ENCODE results near the gene CELSR1. TPM values are rescaled to one million over a fixed set of nuclear protein-coding genes. Genes with fewer than 3 reads are reported as not detected.

Gene CELSR1
- total and polyA plus RNA-seq, 2 of the 13 experiments (the other 11 are each of a cell fraction or from before 2014, with no cell fraction given): 0.78 to 1.8 TPM

GRCh38 chr22:46377525-46378425 is 159.6 kb downstream of the CELSR1 start (continued):
- no peak for TF ChIP-seq ARNT2 (CRISPR knock-in tag; IDR thresholded peaks at IDR 0.05; ENCODE audit: low read depth)
- TF ChIP-seq GLMP (CRISPR knock-in tag; IDR thresholded peaks at IDR 0.05; ENCODE audit: borderline replicate concordance): no peak
- TF ChIP-seq SP1 (IDR thresholded peaks at IDR 0.05): no peak
- peak; percentile 66 for TF ChIP-seq SP1 (CRISPR knock-in tag; IDR thresholded peaks at IDR 0.05)
- no peak for TF ChIP-seq ZNF720 (CRISPR knock-in tag; IDR thresholded peaks at IDR 0.05)
- TF ChIP-seq RFX5 (IDR thresholded peaks at IDR 0.05; ENCODE audit: low read depth, low read length): no peak
- TF ChIP-seq NPAS2 (CRISPR knock-in tag; IDR thresholded peaks at IDR 0.05; ENCODE audit: borderline replicate concordance): no peak
- no peak for TF ChIP-seq SMARCE1 (IDR thresholded peaks at IDR 0.05; ENCODE audit: borderline replicate concordance)
- TF ChIP-seq TSC22D2 (CRISPR knock-in tag; IDR thresholded peaks at IDR 0.05; ENCODE audit: borderline replicate concordance): no peak
- peak; percentile 41; the same call in 1 of the 2 replicates for TF ChIP-seq ZNF343 (CRISPR knock-in tag; IDR thresholded peaks at IDR 0.05)
- no peak for TF ChIP-seq GTF3A (CRISPR knock-in tag; conservative IDR thresholded peaks at IDR 0.05)
- TF ChIP-seq, protein P1, sequence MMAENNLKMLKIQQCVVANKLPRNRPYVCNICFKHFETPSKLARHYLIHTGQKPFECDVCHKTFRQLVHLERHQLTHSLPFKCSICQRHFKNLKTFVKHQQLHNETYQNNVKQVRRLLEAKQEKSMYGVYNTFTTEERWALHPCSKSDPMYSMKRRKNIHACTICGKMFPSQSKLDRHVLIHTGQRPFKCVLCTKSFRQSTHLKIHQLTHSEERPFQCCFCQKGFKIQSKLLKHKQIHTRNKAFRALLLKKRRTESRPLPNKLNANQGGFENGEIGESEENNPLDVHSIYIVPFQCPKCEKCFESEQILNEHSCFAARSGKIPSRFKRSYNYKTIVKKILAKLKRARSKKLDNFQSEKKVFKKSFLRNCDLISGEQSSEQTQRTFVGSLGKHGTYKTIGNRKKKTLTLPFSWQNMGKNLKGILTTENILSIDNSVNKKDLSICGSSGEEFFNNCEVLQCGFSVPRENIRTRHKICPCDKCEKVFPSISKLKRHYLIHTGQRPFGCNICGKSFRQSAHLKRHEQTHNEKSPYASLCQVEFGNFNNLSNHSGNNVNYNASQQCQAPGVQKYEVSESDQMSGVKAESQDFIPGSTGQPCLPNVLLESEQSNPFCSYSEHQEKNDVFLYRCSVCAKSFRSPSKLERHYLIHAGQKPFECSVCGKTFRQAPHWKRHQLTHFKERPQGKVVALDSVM (CRISPR knock-in tag; IDR thresholded peaks at IDR 0.05): peak; percentile 94
- no peak for TF ChIP-seq ZNF660 (CRISPR knock-in tag; IDR thresholded peaks at IDR 0.05; ENCODE audit: borderline replicate concordance, low read depth)
- TF ChIP-seq ZNF879 (CRISPR knock-in tag; IDR thresholded peaks at IDR 0.05): peak; percentile 55; the same call in 1 of the 2 replicates
- no peak for TF ChIP-seq ZNF143 (CRISPR knock-in tag; IDR thresholded peaks at IDR 0.05)
- TF ChIP-seq, protein P2, sequence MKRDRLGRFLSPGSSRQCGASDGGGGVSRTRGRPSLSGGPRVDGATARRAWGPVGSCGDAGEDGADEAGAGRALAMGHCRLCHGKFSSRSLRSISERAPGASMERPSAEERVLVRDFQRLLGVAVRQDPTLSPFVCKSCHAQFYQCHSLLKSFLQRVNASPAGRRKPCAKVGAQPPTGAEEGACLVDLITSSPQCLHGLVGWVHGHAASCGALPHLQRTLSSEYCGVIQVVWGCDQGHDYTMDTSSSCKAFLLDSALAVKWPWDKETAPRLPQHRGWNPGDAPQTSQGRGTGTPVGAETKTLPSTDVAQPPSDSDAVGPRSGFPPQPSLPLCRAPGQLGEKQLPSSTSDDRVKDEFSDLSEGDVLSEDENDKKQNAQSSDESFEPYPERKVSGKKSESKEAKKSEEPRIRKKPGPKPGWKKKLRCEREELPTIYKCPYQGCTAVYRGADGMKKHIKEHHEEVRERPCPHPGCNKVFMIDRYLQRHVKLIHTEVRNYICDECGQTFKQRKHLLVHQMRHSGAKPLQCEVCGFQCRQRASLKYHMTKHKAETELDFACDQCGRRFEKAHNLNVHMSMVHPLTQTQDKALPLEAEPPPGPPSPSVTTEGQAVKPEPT (CRISPR knock-in tag; IDR thresholded peaks at IDR 0.05; ENCODE audit: low read depth): no peak
- 0 out of 2 replicates have a peak, but pooled peaks have one; percentile 50 for TF ChIP-seq GATA4 (IDR thresholded peaks at IDR 0.05; ENCODE audit: borderline replicate concordance, low read depth)
- TF ChIP-seq ZNF768 (CRISPR knock-in tag; IDR thresholded peaks at IDR 0.05): no peak
- no peak for TF ChIP-seq ZNF674 (CRISPR knock-in tag; IDR thresholded peaks at IDR 0.05; ENCODE audit: low read depth)
- TF ChIP-seq ZNF12 (CRISPR knock-in tag; IDR thresholded peaks at IDR 0.05): peak; percentile 29; the same call in 1 of the 2 replicates
- peak; percentile 58; the same call in 1 of the 2 replicates for TF ChIP-seq HNF4G (IDR thresholded peaks at IDR 0.05; ENCODE audit: borderline replicate concordance, low read depth, low read length)
- TF ChIP-seq HNF4G (CRISPR knock-in tag; IDR thresholded peaks at IDR 0.05; ENCODE audit: borderline replicate concordance, low read depth): peak; percentile 67; the same call in 1 of the 2 replicates
- TF ChIP-seq ZNF282 (IDR thresholded peaks at IDR 0.05; ENCODE audit: partially characterized antibody): no peak
- TF ChIP-seq ZNF430 (CRISPR knock-in tag; IDR thresholded peaks at IDR 0.05): peak; percentile 29
- TF ChIP-seq SP5 (CRISPR knock-in tag; IDR thresholded peaks at IDR 0.05; ENCODE audit: borderline replicate concordance, low read depth): peak; percentile 98
- peak; percentile 77 for TF ChIP-seq MED1 (CRISPR knock-in tag; IDR thresholded peaks at IDR 0.05)
- no peak for TF ChIP-seq ATAD3A (CRISPR knock-in tag; IDR thresholded peaks at IDR 0.05)
- TF ChIP-seq ATF1 (CRISPR knock-in tag; IDR thresholded peaks at IDR 0.05): no peak
